ENCODE data around the gene TMEM150A. TPM values are rescaled to one million over a fixed set of nuclear protein-coding genes. Genes with fewer than 3 reads are reported as not detected.
A peak's percentile ranks its signal among the peaks of the same experiment; 100 is the strongest.
"Not testable (repeated sequence)": the region's sequence is repeated elsewhere in the genome, so short reads cannot be mapped to it uniquely, and the experiment has no call there.

TMEM150A gene, protein sequence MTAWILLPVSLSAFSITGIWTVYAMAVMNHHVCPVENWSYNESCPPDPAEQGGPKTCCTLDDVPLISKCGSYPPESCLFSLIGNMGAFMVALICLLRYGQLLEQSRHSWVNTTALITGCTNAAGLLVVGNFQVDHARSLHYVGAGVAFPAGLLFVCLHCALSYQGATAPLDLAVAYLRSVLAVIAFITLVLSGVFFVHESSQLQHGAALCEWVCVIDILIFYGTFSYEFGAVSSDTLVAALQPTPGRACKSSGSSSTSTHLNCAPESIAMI
- total RNA-seq (2014; rRNA removed; shearing (Covaris generic)), result 2.3 and 3.6 TPM in 2 replicates

DNA sequence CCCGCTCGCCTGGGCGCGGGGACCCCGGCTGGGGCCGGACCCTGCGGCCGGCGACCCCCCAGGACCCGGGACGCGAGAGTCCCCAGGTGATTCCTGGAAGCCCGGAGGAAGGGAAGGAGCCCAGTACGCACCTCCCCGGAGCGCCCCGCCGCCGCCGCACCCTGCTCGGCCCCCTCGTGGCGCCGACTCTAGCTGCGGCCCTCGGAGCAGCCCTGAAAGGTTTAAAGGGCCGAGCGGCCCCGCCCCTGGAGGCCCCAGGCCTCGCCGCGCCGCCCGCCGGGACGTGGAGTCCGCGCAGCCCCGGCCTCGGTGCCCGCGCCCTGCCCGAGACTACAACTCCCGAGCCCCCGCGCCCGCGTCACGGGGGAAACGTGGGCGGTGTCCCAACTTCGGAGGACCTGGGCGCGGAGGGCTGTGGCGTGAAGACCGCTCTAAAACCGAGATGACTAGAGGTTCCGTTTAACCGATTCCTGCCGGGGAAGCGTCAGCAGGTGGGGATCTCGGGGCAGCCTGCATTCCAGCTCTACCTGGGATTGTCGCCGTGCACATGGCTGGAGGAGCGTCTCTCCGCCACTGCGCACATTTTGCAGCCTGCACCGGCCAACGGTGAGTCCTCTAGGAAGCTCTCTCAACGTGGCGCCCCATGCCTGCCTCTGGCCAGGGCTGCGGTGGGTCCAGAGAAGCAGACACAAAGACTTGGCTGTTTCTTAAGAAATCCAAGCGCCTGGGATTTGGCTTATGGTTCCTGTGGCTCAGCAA lies at the start of gene TMEM150A:
TSS of gene TMEM150A (minus strand) at position 223 of the 759 bp plus-strand sequence. CDS start 750 bp downstream, outside the sequence.
- peak; percentile 90 for DNase-seq (ENCODE audit: low read depth)

- DNase-seq (ENCODE audit: low read depth), result no peak
Observed at GRCh38 chr2:85652056-85652455, 49.6 kb upstream of the TMEM150A start.

- no peak for DNase-seq (ENCODE audit: low read depth)
Observed at GRCh38 chr2:85651097-85651496, 48.6 kb upstream of the TMEM150A start.

GRCh38 chr2:85650456-85650855 lies 48.0 kb upstream of the TMEM150A start:
- no peak for DNase-seq (ENCODE audit: low read depth)

DNA sequence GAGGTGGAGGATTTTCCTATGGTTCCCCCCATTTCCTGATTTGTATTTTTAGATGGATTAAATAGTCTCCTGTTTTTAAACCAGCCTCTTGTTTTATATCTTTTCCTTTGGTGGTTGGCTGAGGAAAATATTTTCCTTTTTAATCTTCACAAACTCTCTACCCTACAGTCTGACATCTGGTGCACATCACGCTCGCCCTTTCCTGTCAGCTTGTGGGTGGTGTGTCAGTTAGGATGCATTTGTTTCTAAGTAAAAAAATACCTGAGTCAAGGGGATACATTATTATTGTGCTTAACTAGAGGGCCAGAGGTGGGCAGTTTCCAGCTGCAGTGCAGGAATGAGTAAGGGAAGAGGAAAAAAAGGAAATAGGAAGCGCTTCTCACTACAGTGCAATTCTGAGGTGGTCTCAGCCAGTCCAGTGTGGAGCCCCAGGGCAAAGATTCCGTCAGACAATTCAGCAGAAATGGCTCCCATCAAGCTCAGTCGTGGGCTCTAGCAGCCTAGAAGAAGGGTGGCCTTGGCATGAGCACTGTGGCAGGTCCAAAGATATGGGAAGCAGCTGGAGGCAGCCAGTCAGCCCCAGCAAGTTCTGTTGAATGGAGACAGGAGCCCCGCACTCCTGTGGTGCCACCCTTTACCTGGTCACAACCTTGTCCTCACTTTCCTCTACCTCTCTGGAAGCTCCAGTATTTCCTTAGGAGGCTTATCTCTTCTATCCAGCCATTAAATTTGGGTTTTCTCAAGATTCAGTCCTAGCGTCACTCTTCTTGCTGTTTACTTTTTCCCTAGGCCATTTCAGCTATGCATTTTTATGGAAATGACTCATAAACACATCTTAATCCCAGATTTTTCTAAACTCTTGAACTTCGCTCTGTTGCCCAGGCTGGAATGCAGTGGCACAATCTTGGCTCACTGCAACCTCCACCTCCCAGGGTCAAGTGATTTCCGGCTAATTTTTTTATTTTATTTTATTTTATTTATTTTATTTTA lies 47.0 kb upstream of the TMEM150A start:
- peak; percentile 80 for DNase-seq (ENCODE audit: low read depth)

GRCh38 chr2:85648619-85649018 lies 46.1 kb upstream of the TMEM150A start:
- peak; percentile 48 for DNase-seq (ENCODE audit: low read depth)

DNA sequence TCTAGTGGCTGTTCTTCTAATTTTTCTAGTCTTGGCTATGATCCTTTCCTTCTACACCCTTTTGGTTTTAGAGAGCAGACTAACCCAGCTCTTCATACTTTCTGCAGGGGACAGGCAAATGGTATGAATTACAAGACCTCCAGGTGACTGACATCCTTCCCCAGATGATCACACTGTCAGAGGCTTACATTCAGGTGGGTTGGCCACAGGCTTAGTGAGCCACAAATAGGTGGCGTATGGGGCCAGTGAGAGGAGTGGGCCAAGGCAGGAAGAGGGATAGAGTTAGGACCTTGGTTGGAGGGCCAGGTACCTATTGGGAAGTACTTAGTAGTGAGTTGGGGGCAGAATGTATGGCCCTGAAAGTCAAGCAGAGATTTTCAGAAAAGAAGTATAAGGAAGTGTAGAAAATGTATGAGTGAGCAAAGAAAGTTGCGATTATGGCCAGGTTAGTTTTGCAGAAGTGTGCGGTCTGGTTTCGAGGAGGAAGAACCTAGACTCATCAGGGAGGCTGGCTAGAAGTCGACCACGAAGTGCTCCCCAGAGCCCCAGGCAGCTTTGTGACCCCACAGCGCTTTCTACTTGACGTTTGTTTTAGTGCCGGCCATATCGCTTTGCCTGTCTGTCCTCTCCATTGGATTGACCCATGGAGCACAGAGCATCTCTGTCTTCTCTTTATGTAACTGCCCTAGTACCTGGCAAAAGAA lies 45.5 kb upstream of the TMEM150A start:
- no peak for DNase-seq (ENCODE audit: low read depth)

- DNase-seq (ENCODE audit: low read depth), result no peak
Observed at GRCh38 chr2:85646166-85646565, 43.7 kb upstream of the TMEM150A start.

- no peak for DNase-seq (ENCODE audit: low read depth)
Observed at GRCh38 chr2:85644909-85645308, 42.4 kb upstream of the TMEM150A start.

DNA sequence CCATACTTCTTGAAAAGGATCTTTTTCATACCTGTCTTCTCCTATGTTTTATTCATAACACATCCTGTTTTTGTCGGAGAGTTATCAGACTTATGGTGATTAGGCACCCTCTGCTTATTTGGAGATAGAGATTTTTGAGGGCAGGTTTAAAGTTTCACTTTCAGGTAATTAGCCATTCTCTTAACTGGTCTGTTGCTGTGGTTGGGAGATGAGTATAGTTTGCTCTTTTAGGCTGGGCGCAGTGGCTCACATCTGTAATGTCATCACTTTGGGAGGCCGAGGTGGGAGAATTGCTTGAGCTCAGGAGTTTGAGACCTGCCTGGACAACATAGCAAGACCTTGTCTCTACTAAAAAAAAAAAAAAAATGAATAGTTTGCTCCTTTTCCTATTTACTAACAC lies 40.2 kb upstream of the TMEM150A start:
- no peak for DNase-seq (ENCODE audit: low read depth)

DNA sequence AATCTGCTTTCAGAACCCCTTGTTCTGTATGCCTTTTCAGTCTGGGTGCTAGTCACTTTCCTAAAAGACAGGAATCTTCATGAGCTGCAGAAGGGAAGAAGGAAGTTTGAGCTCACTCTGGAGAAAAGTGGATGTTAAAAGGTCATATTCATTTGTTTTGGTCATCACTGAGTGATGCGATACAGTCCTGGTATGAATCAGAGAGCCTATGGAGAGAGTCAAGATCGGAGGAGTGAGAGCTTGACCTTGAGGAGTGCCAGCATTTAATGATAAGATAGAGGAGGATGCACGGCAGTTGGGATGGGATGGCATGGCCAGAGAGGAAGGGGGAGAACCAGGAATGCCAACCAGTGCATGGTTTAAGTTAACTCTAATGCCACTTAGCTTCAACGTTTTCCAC lies 33.1 kb upstream of the TMEM150A start:
- DNase-seq (ENCODE audit: low read depth), result no peak

GRCh38 chr2:85635011-85635410 lies 32.5 kb upstream of the TMEM150A start:
- DNase-seq (ENCODE audit: low read depth), result no peak

GRCh38 chr2:85631316-85631715 lies 28.8 kb upstream of the TMEM150A start:
- no peak for DNase-seq (ENCODE audit: low read depth)

- no peak for DNase-seq (ENCODE audit: low read depth)
Observed at GRCh38 chr2:85628658-85629057, 26.2 kb upstream of the TMEM150A start.

- no peak for DNase-seq (ENCODE audit: low read depth)
Observed at GRCh38 chr2:85623991-85624390, 21.5 kb upstream of the TMEM150A start.

GRCh38 chr2:85621338-85621737 lies 18.8 kb upstream of the TMEM150A start:
- DNase-seq (ENCODE audit: low read depth), result no peak

DNA sequence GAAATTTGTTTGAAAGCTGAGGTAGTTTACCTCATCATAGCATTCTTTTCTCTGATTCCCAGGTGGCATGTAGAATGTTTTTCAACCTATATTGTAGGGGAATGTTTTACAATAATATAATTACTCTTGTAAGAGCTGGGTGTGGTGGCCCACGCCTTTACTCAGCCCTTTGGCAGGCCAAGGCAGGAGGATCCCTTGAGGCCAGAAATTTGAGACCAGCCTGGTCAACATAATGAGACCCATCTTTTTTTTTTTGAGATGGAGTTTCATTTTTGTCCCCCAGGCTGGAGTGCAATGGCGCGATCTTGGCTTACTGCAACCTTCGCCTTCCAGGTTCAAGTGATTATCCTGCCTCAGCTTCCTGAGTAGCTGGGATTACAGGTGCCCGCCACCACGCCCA lies 17.1 kb upstream of the TMEM150A start:
- no peak for DNase-seq (ENCODE audit: low read depth)

DNA sequence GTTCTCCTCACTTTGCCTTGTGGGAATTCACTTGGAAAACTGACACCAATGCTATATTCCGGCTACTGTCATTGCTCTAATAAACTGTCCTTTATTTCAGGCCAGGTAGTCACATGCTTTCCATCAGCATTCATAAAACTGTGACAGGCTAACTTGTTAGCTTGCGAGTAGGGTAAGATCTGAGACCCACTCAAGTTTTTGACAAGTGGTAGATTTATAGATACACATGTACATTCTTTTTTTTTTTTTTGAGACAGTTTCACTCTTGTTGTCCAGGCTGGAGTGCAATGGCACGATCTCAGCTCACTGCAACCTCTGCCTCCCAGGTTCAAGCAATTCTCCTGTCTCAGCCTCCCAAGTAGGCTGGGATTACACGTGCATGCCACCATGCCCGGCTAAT lies 15.2 kb upstream of the TMEM150A start:
- DNase-seq (ENCODE audit: low read depth), result not testable (repeated sequence)

DNA sequence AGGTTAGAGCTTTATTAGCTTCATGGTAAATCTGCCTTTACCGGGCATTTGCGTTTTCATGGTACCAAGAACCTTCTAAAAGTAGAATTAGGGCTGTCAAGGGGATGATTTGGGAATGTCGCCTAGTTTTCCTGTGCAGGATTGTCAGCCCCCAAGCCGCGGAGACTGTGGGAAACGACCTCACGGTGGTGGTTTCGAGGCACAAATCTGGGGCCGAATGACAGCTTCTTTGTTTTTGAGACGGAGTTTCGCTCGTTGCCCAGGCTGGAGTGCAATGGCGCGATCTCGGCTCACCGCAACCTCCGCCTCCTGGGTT lies 12.9 kb upstream of the TMEM150A start:
- no peak for DNase-seq (ENCODE audit: low read depth)

GRCh38 chr2:85614757-85615156 lies 12.3 kb upstream of the TMEM150A start:
- DNase-seq (ENCODE audit: low read depth), result not testable (repeated sequence)

GRCh38 chr2:85613717-85614515 lies 11.4 kb upstream of the TMEM150A start:
- no peak for DNase-seq (ENCODE audit: low read depth)
